K562 (cell line): ENCODE data around the gene CYSRT1. TPM values are rescaled to one million over a fixed set of nuclear protein-coding genes. Genes with fewer than 3 reads are reported as not detected.
A peak's percentile ranks its signal among the peaks of the same experiment; 100 is the strongest.

Experiments
- CTBP1 ChIP-seq: fragments of 450-650 bp; IDR thresholded peaks from 2 replicates; pipeline ENCODE4 v1.6.1; 2016; ENCODE audit warnings: borderline replicate concordance
- HNRNPH1 ChIP-seq: fragments of 200-400 bp; formaldehyde crosslinking; optimal IDR thresholded peaks from 2 replicates; pipeline ENCODE3; 2017; ENCODE audit warnings: low read depth, mild to moderate bottlenecking, low read length, moderate library complexity
- HOMEZ ChIP-seq: fragments of 250-450 bp; sonication (Bioruptor Pico); IDR thresholded peaks from 2 replicates; pipeline ENCODE4 v1.4.0; 2020; ENCODE audit warnings: mild to moderate bottlenecking, moderate library complexity
- KLF1 ChIP-seq: fragments of 450-650 bp; IDR thresholded peaks from 2 replicates; pipeline ENCODE4 v1.6.1; 2016; ENCODE audit warnings: missing genetic modification characterization, missing compliant biosample characterization
- MECOM ChIP-seq: fragments of 250-450 bp; sonication (Bioruptor Pico); IDR thresholded peaks from 2 replicates; pipeline ENCODE4 v1.8.0; 2022; ENCODE audit warnings: inconsistent platforms
- NUFIP1 ChIP-seq: fragments of 450-650 bp; IDR thresholded peaks from 2 replicates; pipeline ENCODE4 v1.6.1; 2018; ENCODE audit not compliant: partially characterized antibody
- PCBP1 ChIP-seq: fragments of 200-400 bp; formaldehyde crosslinking; IDR thresholded peaks from 2 replicates; pipeline ENCODE4 v1.6.1; 2018; ENCODE audit warnings: mild to moderate bottlenecking, low read depth, low read length; ENCODE audit not compliant: poor library complexity, severe bottlenecking
- SIN3A ChIP-seq, 2 experiments: fragments of 150-350 bp in 1 of 2; IDR thresholded peaks; 2 replicates each; pipeline ENCODE4 v1.6.1; 2011 to 2016; ENCODE audit warnings: borderline replicate concordance in 2 of 2, low read depth in 2 of 2, low read length in 2 of 2, mild to moderate bottlenecking in 2 of 2, moderate library complexity in 2 of 2; ENCODE audit not compliant: control insufficient read depth in 1 of 2
- SIN3B ChIP-seq: fragments of 450-650 bp; IDR thresholded peaks from 2 replicates; pipeline ENCODE4 v1.6.1; 2017; ENCODE audit warnings: low read depth, mild to moderate bottlenecking, moderate library complexity
- TEAD2 ChIP-seq: fragments of 450-650 bp; IDR thresholded peaks from 2 replicates; pipeline ENCODE4 v1.6.1; 2016; ENCODE audit warnings: missing genetic modification characterization, control low read depth, missing compliant biosample characterization
- TOE1 ChIP-seq, 2 experiments: fragments of 450-650 bp in 1 of 2; sonication (generic) in 1 of 2; formaldehyde crosslinking in 1 of 2; IDR thresholded peaks; 2 replicates each; pipeline versions ENCODE4 v1.7.1 to v1.8.0; 2016 to 2022; ENCODE audit warnings: borderline replicate concordance in 2 of 2, mild to moderate bottlenecking in 2 of 2, antibody characterized with exemption in 1 of 2, inconsistent platforms in 1 of 2, low read depth in 1 of 2, missing genetic modification reagents in 1 of 2, moderate library complexity in 1 of 2
- ZBTB11 ChIP-seq, 3 experiments: fragments of 200-800 bp in 1 of 3; fragments of 250-450 bp in 1 of 3; fragments of 450-650 bp in 1 of 3; sonication (Bioruptor Pico) in 1 of 3; sonication (Bioruptor generic) in 1 of 3; formaldehyde crosslinking in 1 of 3; IDR thresholded peaks; 2 replicates each; pipeline versions ENCODE4 v1.6.1 to v1.8.0; 2016 to 2022; ENCODE audit warnings: mild to moderate bottlenecking in 2 of 3, missing genetic modification characterization in 2 of 3, missing compliant biosample characterization in 1 of 3, moderate library complexity in 1 of 3
- ZBTB34 ChIP-seq: fragments of 250-450 bp; sonication (Bioruptor Pico); IDR thresholded peaks from 2 replicates; pipeline ENCODE4 v1.8.0; 2021; ENCODE audit warnings: mild to moderate bottlenecking, moderate library complexity
- ZNF583 ChIP-seq: fragments of 250-450 bp; sonication (Bioruptor Pico); IDR thresholded peaks from 2 replicates; pipeline ENCODE4 v1.4.0; 2020
- polyA plus RNA-seq, 8 experiments: library from polyadenylated mRNA; depleted of rRNA in 4 of 8; stranded (reverse) in 5 of 8; unstranded in 3 of 8; fragments of >200 nt; fragmentation: Nextera tagmentation in 2 of 8; fragmentation: Illumina TruSeq in 1 of 8; extraction: Ambion mirVana in 2 of 8; extraction: Trizol in 1 of 8; gene quantifications; 2 replicates each; pipeline versions ENCODE4 v1.2.1 to v1.2.3, GENCODE V29; 2011 to 2014; ENCODE audit warnings: inconsistent platforms in 1 of 8, missing spikeins in 1 of 8
- total RNA-seq, 7 experiments: library from RNA; depleted of rRNA in 6 of 7; stranded (reverse); fragments of >200 nt in 6 of 7; fragmentation: Illumina TruSeq in 2 of 7; extraction: Trizol in 2 of 7; gene quantifications; 2 replicates each; pipeline versions ENCODE4 v1.2.1 to v1.2.3, GENCODE V29; 2011 to 2021; ENCODE audit warnings: low replicate concordance in 1 of 7
- TF ChIP-seq, protein P1 (sequence below), 2 experiments: fragments of 150-350 bp in 1 of 2; IDR thresholded peaks; 2 replicates each; pipeline ENCODE4 v1.6.1; 2012 to 2016; ENCODE audit warnings: low read depth in 2 of 2, low read length in 2 of 2, mild to moderate bottlenecking in 1 of 2, moderate library complexity in 1 of 2

CYSRT1 gene
- total and polyA plus RNA-seq, 9 of the 15 experiments (the other 6 are each of a cell fraction or from before 2014, with no cell fraction given) = 0.04 to 1.4 (median 0.42) TPM; not detected in 3

DNA sequence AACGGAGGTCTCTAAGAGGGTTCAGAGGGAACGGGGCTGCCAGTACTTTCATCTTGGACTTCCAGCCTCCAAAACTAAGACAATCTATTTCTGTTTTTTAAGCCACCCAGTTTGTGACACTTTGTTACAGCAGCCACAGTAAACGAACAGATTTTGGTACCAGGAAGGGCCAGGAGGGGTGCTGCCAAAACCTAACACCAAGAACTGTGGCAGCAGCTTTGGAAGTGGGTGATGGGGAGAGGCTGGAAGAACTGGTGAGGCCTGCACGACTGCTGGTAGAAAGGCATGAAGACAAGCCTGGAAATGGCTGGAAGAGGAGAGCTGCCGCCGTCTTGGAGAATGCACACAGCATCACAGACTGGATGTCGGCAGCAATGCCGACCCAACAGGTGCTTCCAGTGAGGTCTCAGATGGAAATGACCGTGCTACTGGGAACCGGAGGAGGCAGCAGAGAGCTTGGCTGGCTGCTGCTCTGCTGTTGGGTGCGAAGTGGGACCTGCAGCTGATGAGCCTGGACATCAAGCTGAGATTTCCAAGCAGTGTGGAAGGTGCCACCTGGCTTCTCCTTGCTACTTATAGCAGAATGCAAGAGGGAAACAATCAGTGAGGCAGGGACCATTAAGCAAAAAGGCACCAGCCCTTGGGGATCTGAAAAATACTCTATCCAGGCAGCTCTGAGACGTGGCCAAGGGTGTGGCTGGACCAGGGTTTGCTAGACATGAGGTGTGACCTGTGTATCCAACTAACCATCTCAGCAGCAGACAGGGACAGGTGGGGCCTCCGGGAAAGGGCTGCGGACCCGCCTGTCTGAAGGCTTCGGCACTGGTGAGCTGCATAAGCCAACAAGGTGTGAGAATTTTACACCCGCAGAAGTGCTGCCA, 48.4 kb upstream of the CYSRT1 start (continued):
- TF ChIP-seq ZBTB11 (CRISPR knock-in tag; IDR thresholded peaks at IDR 0.05) = no peak
- TF ChIP-seq KLF1 (tag) = no peak
- no peak for TF ChIP-seq NUFIP1
- peak; percentile 68 for TF ChIP-seq CTBP1
- TF ChIP-seq ZBTB34 (CRISPR knock-in tag) = no peak
- no peak for TF ChIP-seq ZNF583 (CRISPR knock-in tag)
- TF ChIP-seq, protein P1, sequence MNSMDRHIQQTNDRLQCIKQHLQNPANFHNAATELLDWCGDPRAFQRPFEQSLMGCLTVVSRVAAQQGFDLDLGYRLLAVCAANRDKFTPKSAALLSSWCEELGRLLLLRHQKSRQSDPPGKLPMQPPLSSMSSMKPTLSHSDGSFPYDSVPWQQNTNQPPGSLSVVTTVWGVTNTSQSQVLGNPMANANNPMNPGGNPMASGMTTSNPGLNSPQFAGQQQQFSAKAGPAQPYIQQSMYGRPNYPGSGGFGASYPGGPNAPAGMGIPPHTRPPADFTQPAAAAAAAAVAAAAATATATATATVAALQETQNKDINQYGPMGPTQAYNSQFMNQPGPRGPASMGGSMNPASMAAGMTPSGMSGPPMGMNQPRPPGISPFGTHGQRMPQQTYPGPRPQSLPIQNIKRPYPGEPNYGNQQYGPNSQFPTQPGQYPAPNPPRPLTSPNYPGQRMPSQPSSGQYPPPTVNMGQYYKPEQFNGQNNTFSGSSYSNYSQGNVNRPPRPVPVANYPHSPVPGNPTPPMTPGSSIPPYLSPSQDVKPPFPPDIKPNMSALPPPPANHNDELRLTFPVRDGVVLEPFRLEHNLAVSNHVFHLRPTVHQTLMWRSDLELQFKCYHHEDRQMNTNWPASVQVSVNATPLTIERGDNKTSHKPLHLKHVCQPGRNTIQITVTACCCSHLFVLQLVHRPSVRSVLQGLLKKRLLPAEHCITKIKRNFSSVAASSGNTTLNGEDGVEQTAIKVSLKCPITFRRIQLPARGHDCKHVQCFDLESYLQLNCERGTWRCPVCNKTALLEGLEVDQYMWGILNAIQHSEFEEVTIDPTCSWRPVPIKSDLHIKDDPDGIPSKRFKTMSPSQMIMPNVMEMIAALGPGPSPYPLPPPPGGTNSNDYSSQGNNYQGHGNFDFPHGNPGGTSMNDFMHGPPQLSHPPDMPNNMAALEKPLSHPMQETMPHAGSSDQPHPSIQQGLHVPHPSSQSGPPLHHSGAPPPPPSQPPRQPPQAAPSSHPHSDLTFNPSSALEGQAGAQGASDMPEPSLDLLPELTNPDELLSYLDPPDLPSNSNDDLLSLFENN (IDR thresholded peaks at IDR 0.05; ENCODE audit: low read depth in 2 of 2, low read length in 2 of 2) = no peak
- TF ChIP-seq HOMEZ (CRISPR knock-in tag) = no peak
- TF ChIP-seq SIN3B = no peak
- TF ChIP-seq PCBP1 = no peak
- TF ChIP-seq SIN3A (IDR thresholded peaks at IDR 0.05; ENCODE audit: borderline replicate concordance in 2 of 2, control insufficient read depth in 1 of 2, low read depth in 2 of 2, low read length in 2 of 2) = no peak
- no peak for TF ChIP-seq TOE1 (IDR thresholded peaks at IDR 0.05; ENCODE audit: borderline replicate concordance)
- TF ChIP-seq TOE1 (CRISPR knock-in tag; IDR thresholded peaks at IDR 0.05; ENCODE audit: borderline replicate concordance, low read depth) = no peak
- TF ChIP-seq TEAD2 = no peak
- TF ChIP-seq HNRNPH1 = no peak
- TF ChIP-seq MECOM = no peak
